Heart left ventricle (tissue), 13 donors: ENCODE data around the gene FSTL4.

ENCODE experiments used
- POLR2A ChIP-seq, 2 donors: fragments of 450-650 bp; IDR thresholded peaks; one replicate each; pipeline ENCODE4 v1.6.1; 2017; ENCODE audit warnings: antibody characterized with exemption in 2 of 2, mild to moderate bottlenecking in 2 of 2, moderate library complexity in 2 of 2
- TF ChIP-seq, protein P1 (sequence below), 12 donors: fragments of 200-600 bp; sonication (generic) in 4 of 12; IDR thresholded peaks; one replicate each; pipeline versions ENCODE4 v1.5.0 to v1.8.0; 2018 to 2022; ENCODE audit warnings: antibody characterized with exemption in 12 of 12, mild to moderate bottlenecking in 5 of 12
- donor health status: ischemic (EF 13 %, LVEDD 7.1; RV severe dilation, severe dysfunction).
- donor health status: DM: no; HTN: yes; CAD: no.
- donor health status: DM: no; HTN: no; CAD: no.
- donor health status: ischemic (EF 25% LVEDD 6.9; RV normal size, moderate dysfunction).
- donor health status: ischemic (EF 25% LVEDD 5.7; RV mildly dilated, moderate dysfunction).
- donor health status: ischemic (EF 35%, LVEDD 5.7; RV mildly dilated, moderate dysfunction).
- donor health status: nonischemic (EF 11% LVEDD 7.7; RV severe dilation, severe dysfunction).
- donor health status: DM: yes; HTN: yes; CAD: no.
- donor health status: PGD.
- donor health status: ischemic (EF 29% LVEDD 5.4; RV normal size, mild dysfunction).
- donor health status: nonischemic (EF 23%, LVEDD 6.1; RV moderate dilation, normal function).

DNA sequence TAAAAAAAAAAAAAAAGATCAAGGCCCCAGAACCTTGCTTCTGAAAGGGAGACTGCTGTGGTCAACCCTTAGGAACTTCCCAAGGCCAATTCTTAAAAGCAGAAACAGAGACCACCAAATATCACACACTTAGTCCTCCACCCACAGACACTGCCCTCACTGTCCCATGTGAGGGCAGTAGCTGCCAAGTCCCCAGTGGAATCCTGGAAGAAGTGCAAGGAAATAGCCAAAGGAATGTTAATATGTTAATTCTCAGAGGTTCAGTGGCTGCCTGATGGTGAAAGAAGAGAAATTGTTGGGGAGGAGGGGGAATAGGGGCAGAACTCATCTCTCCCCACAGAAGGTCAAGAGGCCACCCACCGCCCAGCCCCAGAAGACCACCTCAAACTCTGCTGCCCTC is 23.1 kb downstream of the FSTL4 start:
- no peak for TF ChIP-seq POLR2A (IDR thresholded peaks at IDR 0.05)
- TF ChIP-seq, protein P1, sequence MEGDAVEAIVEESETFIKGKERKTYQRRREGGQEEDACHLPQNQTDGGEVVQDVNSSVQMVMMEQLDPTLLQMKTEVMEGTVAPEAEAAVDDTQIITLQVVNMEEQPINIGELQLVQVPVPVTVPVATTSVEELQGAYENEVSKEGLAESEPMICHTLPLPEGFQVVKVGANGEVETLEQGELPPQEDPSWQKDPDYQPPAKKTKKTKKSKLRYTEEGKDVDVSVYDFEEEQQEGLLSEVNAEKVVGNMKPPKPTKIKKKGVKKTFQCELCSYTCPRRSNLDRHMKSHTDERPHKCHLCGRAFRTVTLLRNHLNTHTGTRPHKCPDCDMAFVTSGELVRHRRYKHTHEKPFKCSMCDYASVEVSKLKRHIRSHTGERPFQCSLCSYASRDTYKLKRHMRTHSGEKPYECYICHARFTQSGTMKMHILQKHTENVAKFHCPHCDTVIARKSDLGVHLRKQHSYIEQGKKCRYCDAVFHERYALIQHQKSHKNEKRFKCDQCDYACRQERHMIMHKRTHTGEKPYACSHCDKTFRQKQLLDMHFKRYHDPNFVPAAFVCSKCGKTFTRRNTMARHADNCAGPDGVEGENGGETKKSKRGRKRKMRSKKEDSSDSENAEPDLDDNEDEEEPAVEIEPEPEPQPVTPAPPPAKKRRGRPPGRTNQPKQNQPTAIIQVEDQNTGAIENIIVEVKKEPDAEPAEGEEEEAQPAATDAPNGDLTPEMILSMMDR (IDR thresholded peaks at IDR 0.05), result no peak
